Mononuclear cell (primary cell): ENCODE measurements around the gene SWSAP1. TPM values are rescaled to one million over a fixed set of nuclear protein-coding genes. Genes with fewer than 3 reads are reported as not detected.
"Not testable (repeated sequence)": the region's sequence is repeated elsewhere in the genome, so short reads cannot be mapped to it uniquely, and the experiment has no call there.

Experiments
- H3K27me3 ChIP-seq: 2 replicates; pipeline ENCODE4 v1.6.0; 2011; ENCODE audit warnings: low read length, control low read depth; ENCODE audit not compliant: insufficient read depth
- H3K4me1 ChIP-seq: 2 replicates; pipeline ENCODE4 v1.5.1; 2011; ENCODE audit warnings: mild to moderate bottlenecking, low read length, control low read depth; ENCODE audit not compliant: insufficient read depth
- H3K4me3 ChIP-seq: 2 replicates; pipeline ENCODE4 v1.5.1; 2011; ENCODE audit warnings: mild to moderate bottlenecking, low read length, moderate library complexity
- H3K9me3 ChIP-seq: 2 replicates; pipeline ENCODE4 v1.5.1; 2011; ENCODE audit warnings: low read depth, mild to moderate bottlenecking, control low read depth, low read length
- total RNA-seq: library from RNA; depleted of rRNA; stranded (reverse); fragments of >200 nt; gene quantifications from one replicate; pipeline ENCODE4 v1.2.3, GENCODE V29; 2012

The SWSAP1 gene, protein sequence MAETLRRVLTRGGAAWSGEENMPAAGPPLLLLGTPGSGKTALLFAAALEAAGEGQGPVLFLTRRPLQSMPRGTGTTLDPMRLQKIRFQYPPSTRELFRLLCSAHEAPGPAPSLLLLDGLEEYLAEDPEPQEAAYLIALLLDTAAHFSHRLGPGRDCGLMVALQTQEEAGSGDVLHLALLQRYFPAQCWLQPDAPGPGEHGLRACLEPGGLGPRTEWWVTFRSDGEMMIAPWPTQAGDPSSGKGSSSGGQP
- 0.94 TPM for total RNA-seq

DNA sequence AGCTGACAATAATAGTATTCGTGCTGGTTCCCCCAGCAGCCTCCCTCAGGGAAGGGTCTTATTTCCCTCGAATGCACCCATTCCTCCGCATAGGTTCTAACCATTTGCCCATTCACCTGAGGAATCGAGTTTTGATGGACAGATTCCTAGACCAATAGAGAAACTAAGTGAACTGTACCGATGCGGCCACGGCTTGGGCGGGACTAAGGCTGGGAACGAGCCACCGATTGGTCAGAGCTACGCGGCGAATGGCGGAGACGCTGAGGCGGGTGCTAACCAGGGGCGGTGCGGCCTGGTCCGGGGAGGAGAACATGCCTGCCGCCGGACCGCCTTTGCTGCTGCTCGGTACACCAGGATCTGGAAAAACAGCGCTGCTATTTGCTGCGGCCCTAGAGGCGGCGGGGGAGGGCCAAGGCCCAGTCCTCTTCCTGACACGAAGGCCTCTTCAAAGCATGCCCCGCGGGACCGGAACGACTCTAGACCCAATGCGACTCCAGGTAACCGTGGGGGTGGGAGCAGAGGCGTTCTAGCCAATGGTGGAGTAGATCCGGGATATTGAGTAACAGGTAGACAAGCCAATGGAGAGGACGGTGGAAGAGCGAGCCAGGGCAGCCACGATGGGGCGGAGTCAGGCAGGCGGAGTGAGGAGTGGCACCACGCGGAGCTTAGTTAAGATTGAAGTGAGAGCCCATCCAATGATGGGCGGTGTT is at the start of gene SWSAP1:
TSS of gene SWSAP1 (plus strand) at position 234 of the 710 bp plus-strand sequence. CDS start at position 249, 15 bp downstream.
- H3K4me3 ChIP-seq: peak within 1 kb of the TSS; percentile 60
- peaks cover 49% of the 10 kb centered on the region for H3K4me1 ChIP-seq
- no peaks in the 10 kb centered on the region for H3K27me3 ChIP-seq
- H3K9me3 ChIP-seq: no peaks in the 10 kb centered on the region

DNA sequence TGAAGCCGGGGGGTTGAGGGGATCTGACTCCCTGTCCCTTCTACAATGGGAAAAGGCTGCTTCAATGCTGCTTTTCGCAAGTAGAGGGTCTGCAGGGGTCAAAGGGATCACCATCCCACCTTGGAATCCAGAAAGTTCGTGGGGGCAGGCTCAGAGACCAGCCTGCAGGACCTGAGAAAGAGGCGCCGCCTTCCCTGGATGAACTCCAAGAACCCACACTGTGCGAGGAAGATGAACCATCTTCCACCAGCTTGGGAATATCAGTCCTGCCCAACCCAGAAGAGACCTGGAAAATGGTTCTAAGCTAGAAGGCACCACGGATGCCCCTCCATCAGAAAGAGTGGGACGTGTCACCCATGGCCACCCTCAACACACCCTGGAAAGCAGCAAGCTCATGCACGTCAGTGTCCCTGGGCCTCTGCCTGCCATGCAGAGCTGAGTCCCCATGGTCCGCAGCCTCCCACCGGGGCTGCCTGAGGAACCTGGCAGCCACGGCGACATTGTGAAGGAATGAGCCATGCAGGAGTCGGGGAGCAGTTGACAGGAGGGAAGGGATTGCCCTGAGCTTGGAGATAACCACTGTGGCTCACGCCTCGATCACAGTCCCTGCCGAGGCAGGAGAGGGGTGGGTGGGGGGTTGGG is 49.6 kb upstream of the SWSAP1 start:
- Histone ChIP-seq H3K9me3 (no peaks in the 10 kb centered on the region), H3K4me1 (peaks cover 72% of the 10 kb centered on the region), H3K4me3 (no peak overlapping the region), H3K27me3 (no peaks in the 10 kb centered on the region)

DNA sequence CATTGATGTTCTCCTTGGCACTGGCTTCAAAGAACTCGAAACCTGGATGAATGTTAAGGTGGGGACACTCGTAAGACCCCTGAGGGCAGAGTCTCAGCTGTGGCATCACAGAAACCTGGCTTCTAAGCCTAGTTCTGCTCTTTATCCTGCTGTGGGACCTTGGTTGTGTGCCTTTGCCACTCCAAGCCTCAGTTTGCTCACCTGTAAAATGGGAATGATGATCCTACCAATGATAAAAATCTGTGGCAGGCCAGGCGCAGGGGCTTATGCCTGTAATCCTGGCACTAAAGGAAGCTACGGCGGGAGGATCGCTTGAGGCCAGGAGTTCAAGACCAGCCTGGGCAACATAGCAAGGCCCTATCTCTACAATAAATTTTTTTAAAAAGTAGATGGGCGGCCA is 48.9 kb upstream of the SWSAP1 start:
- peaks cover 65% of the 10 kb centered on the region for H3K4me1 ChIP-seq
- no peaks in the 10 kb centered on the region for H3K9me3 ChIP-seq
- H3K27me3 ChIP-seq: no peaks in the 10 kb centered on the region
- no peak overlapping the region for H3K4me3 ChIP-seq

DNA sequence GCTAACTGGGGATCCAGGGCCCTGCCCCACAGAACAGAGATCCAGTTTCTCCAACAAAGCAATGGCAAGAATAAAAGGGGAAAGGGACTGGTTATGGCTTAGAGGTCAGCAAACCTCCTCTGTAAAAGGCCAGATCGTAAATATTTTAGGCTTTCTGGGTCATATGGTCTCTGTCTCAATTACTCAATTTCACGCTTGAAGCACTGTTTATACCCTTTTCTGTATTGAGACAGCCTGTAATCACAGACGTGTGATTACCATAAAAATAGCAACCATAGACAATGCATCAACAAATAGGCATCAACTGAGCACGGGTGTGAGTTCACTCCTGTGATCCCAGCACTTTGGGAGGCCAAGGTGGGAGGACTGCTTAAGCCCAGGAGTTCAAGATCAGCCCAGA is 44.3 kb upstream of the SWSAP1 start:
- Histone ChIP-seq H3K27me3 (no peaks in the 10 kb centered on the region), H3K4me3 (no peak overlapping the region), H3K4me1 (peaks cover 19% of the 10 kb centered on the region), H3K9me3 (no peaks in the 10 kb centered on the region)

DNA sequence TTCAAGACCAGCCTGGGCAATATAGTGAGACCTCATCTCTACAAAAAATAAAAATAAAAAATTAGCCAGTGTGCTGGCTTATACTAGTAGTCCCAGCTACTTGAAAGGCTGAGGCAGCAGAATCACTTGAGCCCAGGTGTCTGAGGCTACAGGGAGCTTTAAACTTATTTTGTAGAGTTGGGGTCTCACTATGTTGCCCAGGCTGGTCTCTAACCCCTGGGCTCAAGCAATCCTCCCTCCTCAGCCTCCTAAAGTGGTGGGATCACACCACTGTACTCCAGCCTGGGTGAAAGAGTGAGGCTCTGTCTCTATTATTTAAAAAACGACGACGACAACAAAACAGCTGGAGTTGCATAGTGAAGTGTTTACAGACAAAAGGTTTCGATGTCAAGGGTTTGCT is 43.0 kb upstream of the SWSAP1 start:
- no peak overlapping the region for H3K4me3 ChIP-seq
- H3K27me3 ChIP-seq: no peaks in the 10 kb centered on the region
- H3K9me3 ChIP-seq: no peaks in the 10 kb centered on the region
- peaks cover 12% of the 10 kb centered on the region for H3K4me1 ChIP-seq

DNA sequence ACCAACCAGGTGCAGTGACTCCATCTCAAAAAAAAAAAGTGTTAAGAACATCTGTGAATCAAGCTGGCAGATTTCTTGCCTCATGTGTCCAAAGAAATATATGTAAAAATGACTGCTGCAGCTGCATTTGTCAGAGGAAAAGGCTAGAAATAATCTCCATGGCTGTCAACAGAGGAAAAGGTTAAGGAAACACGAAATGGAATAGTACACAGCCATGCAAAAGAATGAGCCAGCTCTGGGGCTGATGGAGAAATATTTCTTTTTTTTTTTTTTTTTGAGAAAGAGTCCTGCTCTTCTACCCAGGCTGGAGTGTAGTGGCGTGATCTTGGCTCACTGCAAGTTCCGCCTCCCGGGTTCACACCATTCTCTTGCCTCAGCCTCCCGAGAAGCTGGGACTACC is 41.6 kb upstream of the SWSAP1 start:
- H3K4me1 ChIP-seq: peaks cover 18% of the 10 kb centered on the region
- H3K4me3 ChIP-seq: no peak overlapping the region
- no peaks in the 10 kb centered on the region for H3K27me3 ChIP-seq
- no peaks in the 10 kb centered on the region for H3K9me3 ChIP-seq

DNA sequence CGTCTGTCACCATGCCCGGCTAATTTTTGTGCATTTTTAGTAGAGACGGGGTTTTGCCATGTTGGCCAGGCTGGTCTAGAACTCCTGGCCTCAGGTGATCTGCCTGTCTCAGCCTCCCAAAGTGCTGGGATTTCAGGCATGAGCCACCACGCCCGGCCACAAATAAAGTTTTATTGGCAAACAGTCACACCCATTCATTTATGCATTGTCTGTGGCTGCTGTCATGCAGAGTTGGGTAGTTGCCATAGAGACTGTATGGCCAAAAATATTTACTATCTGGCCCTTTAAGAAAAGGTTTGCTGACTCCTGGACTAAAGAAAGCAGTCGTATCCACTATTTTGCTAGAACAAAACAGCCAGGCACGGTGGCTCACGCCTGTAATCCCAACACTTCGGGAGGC is 40.6 kb upstream of the SWSAP1 start:
- H3K9me3 ChIP-seq: not testable (repeated sequence)
- peaks cover 28% of the 10 kb centered on the region for H3K4me1 ChIP-seq

DNA sequence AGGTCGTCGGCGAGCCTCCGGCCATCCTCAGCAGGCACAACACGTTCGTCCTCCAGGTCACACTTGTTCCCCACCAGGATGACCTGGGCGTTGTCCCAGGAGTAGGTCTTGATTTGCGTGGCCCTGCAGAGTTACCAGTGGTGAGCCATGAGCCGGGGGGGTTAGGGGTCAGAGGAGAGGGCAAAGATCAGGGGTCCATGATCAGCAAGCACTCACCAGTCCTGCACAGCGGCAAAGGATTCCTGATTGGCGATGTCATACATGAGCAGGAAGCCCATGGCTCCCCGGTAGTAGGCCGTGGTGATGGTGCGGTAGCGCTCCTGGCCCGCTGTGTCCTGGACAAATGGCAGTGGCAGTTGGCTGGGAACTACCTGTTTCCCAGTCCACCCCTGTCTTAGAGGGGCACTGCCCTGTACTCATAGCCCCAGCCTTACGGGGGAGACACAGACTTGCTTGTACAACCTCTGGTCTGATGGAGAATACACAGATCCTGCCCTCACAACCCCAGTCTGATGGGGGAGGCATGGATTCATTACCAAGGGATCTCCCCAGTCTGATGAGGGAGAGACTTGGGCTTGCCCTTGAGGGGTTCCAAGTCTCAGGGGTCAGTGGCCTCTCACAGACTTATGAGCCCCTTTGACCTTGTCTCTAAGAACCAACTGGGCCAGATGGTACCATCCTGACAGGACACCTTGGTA is 38.9 kb upstream of the SWSAP1 start:
- peaks cover 39% of the 10 kb centered on the region for H3K4me1 ChIP-seq
- no peaks in the 10 kb centered on the region for H3K27me3 ChIP-seq
- no peaks in the 10 kb centered on the region for H3K9me3 ChIP-seq
- H3K4me3 ChIP-seq: no peak overlapping the region

More for the DNA sequence above, 40.6 kb upstream of the SWSAP1 start:
- H3K27me3 ChIP-seq, H3K4me3 ChIP-seq: not testable (repeated sequence)

DNA sequence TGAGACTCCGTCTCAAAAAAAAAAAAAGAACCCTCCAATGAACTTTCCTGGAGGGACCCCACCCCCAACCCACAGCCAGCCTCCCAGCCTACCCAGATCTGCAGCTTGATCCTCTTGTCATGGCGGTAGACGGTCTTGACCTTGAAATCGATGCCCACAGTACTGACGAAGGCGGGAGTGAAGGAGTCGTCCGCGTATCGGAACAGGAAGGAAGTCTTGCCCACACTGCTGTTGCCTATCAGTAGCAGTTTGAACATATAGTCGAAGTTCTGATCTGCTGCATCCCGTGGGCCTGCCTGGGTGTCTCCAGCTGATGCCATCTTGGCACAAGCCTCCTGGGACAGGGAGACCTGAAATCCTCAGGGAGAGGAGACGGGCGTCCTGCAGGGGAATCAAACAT is 37.4 kb upstream of the SWSAP1 start:
- peak overlapping the region; percentile 58 for H3K4me3 ChIP-seq
- H3K4me1 ChIP-seq: peaks cover 39% of the 10 kb centered on the region
- no peaks in the 10 kb centered on the region for H3K27me3 ChIP-seq
- no peaks in the 10 kb centered on the region for H3K9me3 ChIP-seq

DNA sequence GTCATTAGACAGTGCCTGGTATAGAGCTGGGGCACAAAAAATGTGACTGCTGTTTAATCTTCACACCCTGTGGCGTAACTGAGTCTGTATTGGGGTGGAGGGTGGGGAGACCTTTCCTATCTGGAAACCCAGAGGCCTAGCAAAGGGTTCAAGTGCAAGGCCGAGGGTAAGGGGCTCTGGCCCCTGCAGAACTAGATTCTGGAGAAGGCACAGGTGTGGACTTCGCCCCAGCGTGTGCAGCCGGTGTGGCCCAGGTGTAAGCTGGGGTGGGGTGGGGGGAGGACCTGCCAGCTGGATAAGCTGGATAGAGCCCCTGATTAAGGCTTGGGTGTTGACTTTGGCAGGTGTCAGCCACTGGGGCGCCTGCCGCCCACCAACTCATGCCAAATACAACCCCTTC is 36.3 kb upstream of the SWSAP1 start:
- no peaks in the 10 kb centered on the region for H3K9me3 ChIP-seq
- H3K4me1 ChIP-seq: peaks cover 39% of the 10 kb centered on the region
- peak overlapping the region; percentile 58 for H3K4me3 ChIP-seq
- H3K27me3 ChIP-seq: no peaks in the 10 kb centered on the region

DNA sequence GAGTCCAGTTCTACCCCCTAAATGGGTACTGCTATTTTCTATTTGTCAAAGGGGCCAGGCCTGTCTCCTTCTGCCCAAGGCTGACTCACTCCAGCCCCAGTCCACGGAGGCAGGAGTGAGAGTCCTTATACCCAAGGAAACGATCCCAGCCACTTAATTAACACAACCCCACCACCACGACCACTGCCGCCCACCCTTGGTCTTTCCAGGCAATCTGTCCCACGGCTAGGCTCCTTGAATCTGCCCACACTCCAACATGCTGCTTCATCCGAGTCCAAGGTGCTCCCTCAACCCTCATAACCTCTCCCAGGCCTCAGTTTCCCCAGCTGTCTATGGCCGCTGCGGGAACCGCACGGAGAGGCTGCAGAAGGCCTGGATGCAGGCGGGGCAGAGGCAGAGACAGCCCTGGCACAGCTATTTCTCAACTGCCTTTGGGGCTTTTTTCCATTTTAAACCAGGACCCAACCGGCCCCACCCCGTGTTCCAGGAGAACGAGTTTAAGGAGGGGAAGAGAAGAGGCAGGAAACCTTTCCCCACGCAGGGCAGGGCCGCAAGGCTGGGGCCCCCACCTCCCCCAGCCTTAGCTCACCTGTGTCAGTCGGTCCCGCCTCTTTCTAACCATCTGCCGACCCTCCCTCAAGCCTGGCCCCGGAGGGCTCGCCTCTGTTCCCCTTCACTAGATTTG is 35.8 kb upstream of the SWSAP1 start:
- Histone ChIP-seq H3K4me1 (peaks cover 42% of the 10 kb centered on the region), H3K9me3 (no peaks in the 10 kb centered on the region), H3K4me3 (peak overlapping the region; percentile 58), H3K27me3 (no peaks in the 10 kb centered on the region)

DNA sequence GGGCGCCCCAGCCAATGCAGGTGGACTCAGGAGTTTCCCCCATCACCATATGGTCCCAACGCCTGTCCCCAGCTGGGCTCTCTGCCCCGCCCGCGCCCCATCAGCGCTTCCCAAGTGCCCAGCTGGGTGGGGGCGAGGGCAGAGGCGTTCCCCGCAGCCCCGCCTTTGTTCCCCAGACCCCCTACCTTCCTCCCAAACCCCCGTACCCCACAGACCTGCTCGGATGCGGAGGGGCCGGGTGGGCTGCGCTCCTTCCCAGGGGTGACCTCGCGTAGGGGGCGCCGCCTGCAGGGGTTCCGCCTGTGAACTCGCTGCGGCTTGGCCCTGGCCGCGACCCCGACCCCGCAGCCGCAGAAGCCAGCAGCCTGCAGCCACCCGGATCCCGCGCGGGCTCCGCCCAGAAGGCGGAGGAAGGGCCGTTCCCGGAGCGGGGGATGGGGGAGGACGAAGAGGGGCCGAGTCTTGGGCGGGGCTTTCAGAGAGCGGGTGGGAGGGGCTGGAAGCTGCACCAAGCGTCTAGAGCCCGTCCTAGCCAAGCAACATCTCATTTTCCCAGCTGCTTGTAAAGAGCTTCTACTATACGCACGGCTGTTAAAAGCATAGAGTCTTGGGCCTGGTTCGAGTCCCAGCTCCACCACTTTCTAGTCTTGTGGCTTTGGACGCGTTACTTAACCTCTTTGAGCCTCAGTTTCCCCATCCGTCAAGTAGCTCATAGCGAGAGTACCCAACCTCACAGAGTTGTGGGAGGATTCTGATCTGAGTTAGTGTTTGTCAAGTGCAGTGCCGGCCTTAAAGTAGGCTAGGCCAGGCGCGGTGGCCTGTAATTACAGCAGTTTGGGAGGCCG is 35.0 kb upstream of the SWSAP1 start, which contains the start of gene RAB3D:
TSS of gene RAB3D (minus strand) at position 404 of the 845 bp plus-strand sequence. CDS start 2,258 bp downstream, outside the sequence.
- Histone ChIP-seq H3K4me1 (peaks cover 49% of the 10 kb centered on the region), H3K9me3 (no peaks in the 10 kb centered on the region), H3K4me3 (peak within 1 kb of the TSS; percentile 58), H3K27me3 (no peaks in the 10 kb centered on the region)

DNA sequence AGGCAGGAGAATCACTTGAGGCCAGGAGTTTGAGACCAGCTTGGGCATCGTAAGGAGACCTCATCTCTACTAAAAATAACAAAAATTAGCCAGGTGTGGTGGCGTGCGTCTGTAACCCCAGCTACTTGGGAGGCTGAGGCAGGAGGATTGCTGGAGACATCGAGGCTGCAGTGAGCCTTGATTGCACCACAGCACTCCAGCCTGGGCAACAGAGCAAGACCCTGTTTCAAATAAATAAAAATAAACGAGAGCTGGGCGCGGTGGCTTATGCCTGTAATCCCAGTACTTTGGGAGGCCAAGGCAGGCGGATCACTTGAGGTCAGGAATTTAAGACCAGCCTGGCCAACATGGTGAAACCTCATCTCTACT is 34.4 kb upstream of the SWSAP1 start:
- not testable (repeated sequence) for H3K9me3 ChIP-seq, H3K4me3 ChIP-seq, H3K27me3 ChIP-seq
- H3K4me1 ChIP-seq: peaks cover 55% of the 10 kb centered on the region

DNA sequence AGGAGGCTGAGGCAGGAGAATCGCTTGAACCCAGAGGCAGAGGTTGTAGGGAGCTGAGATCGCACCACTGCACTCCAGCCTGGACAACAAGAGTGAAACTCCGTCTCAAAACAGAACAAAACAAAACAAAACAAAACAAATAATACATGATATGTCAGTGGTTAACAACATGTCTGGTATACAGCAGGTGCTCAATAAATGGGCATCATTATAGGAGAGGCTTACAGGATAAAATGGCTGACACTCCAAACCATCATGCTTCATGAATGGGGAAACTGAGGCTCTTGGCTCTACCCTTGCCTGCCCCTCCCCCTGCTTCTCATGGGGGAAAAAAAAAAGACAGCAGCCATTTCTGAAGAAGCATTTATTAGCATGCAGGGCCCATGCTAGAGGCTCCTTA is 32.0 kb upstream of the SWSAP1 start:
- Histone ChIP-seq H3K27me3 (no peaks in the 10 kb centered on the region), H3K9me3 (no peaks in the 10 kb centered on the region), H3K4me1 (peaks cover 59% of the 10 kb centered on the region), H3K4me3 (no peak overlapping the region)
